ENCODE data around the gene TBCD.
A peak's percentile ranks its signal among the peaks of the same experiment; 100 is the strongest.

TBCD gene

GRCh38 chr17:82751571-82752370 is at the start of gene TBCD:
Gene TBCD, plus strand, starts transcription at chr17:82752065. Its CDS starts 129 bp downstream, at chr17:82752194.
- Histone ChIP-seq H3K4me1 (ENCODE audit: insufficient read depth, poor library complexity, severe bottlenecking) (peaks cover 7% of the 10 kb centered on the region), H3K27me3 (ENCODE audit: insufficient read depth, poor library complexity, severe bottlenecking) (no peaks in the 10 kb centered on the region), H3K27ac (ENCODE audit: poor library complexity, severe bottlenecking) (peak within 1 kb of the TSS; percentile 46), H3K36me3 (ENCODE audit: low read depth) (peaks cover 20% of the 10 kb centered on the region; the same call in 1 of the 2 replicates), H3K9me3 (ENCODE audit: severe bottlenecking) (peaks cover 4% of the 10 kb centered on the region), H3K4me3 (ENCODE audit: severe bottlenecking) (peak within 1 kb of the TSS; percentile 90)
- TF ChIP-seq CTCF (IDR thresholded peaks at IDR 0.05; ENCODE audit: poor library complexity, severe bottlenecking) = no peak
- peak; percentile 82 for ATAC-seq (ENCODE audit: low read depth)
- DNase-seq (ENCODE audit: low spot score) = peak; percentile 86

GRCh38 chr17:82702231-82702927 is 49.5 kb upstream of the TBCD start:
- ATAC-seq (ENCODE audit: low read depth) (no peak), DNase-seq (ENCODE audit: low spot score) (no peak)
- no peaks in the 10 kb centered on the region for H3K9me3 ChIP-seq (ENCODE audit: severe bottlenecking)
- no peaks in the 10 kb centered on the region for H3K36me3 ChIP-seq (ENCODE audit: low read depth)
- H3K27ac ChIP-seq (ENCODE audit: poor library complexity, severe bottlenecking) = no peak overlapping the region
- no peaks in the 10 kb centered on the region for H3K4me1 ChIP-seq (ENCODE audit: insufficient read depth, poor library complexity, severe bottlenecking)
- no peaks in the 10 kb centered on the region for H3K27me3 ChIP-seq (ENCODE audit: insufficient read depth, poor library complexity, severe bottlenecking)
- no peak overlapping the region for H3K4me3 ChIP-seq (ENCODE audit: severe bottlenecking)
- no peak for TF ChIP-seq CTCF (IDR thresholded peaks at IDR 0.05; ENCODE audit: poor library complexity, severe bottlenecking)

GRCh38 chr17:82703036-82703745 is 48.7 kb upstream of the TBCD start:
- DNase-seq (ENCODE audit: low spot score) (no peak), ATAC-seq (ENCODE audit: low read depth) (no peak)
- no peaks in the 10 kb centered on the region for H3K4me1 ChIP-seq (ENCODE audit: insufficient read depth, poor library complexity, severe bottlenecking)
- H3K27me3 ChIP-seq (ENCODE audit: insufficient read depth, poor library complexity, severe bottlenecking) = no peaks in the 10 kb centered on the region
- H3K36me3 ChIP-seq (ENCODE audit: low read depth) = no peaks in the 10 kb centered on the region
- H3K9me3 ChIP-seq (ENCODE audit: severe bottlenecking) = no peaks in the 10 kb centered on the region
- no peak overlapping the region for H3K27ac ChIP-seq (ENCODE audit: poor library complexity, severe bottlenecking)
- no peak for TF ChIP-seq CTCF (IDR thresholded peaks at IDR 0.05; ENCODE audit: poor library complexity, severe bottlenecking)
- no peak overlapping the region for H3K4me3 ChIP-seq (ENCODE audit: severe bottlenecking)

- Histone ChIP-seq H3K4me3 (ENCODE audit: severe bottlenecking) (no peak overlapping the region), H3K9me3 (ENCODE audit: severe bottlenecking) (no peaks in the 10 kb centered on the region), H3K36me3 (ENCODE audit: low read depth) (no peaks in the 10 kb centered on the region), H3K27ac (ENCODE audit: poor library complexity, severe bottlenecking) (no peak overlapping the region), H3K27me3 (ENCODE audit: insufficient read depth, poor library complexity, severe bottlenecking) (no peaks in the 10 kb centered on the region), H3K4me1 (ENCODE audit: insufficient read depth, poor library complexity, severe bottlenecking) (no peaks in the 10 kb centered on the region)
- ATAC-seq (ENCODE audit: low read depth) = no peak
- no peak for TF ChIP-seq CTCF (IDR thresholded peaks at IDR 0.05; ENCODE audit: poor library complexity, severe bottlenecking)
- no peak for DNase-seq (ENCODE audit: low spot score)
These were observed 47.7 kb upstream of the TBCD start for GRCh38 chr17:82703935-82704865.

Measured in RWPE2 (cell line).